IPS DF 4.7 (cell line): Measurements from ENCODE around the gene HP1BP3.

ENCODE experiments used
- DNase-seq: peaks from one replicate; pipeline ENCODE4 v3.0.0-alpha.2; 2013; ENCODE audit warnings: low spot score; ENCODE audit errors: extremely low read depth

HP1BP3 gene

DNA sequence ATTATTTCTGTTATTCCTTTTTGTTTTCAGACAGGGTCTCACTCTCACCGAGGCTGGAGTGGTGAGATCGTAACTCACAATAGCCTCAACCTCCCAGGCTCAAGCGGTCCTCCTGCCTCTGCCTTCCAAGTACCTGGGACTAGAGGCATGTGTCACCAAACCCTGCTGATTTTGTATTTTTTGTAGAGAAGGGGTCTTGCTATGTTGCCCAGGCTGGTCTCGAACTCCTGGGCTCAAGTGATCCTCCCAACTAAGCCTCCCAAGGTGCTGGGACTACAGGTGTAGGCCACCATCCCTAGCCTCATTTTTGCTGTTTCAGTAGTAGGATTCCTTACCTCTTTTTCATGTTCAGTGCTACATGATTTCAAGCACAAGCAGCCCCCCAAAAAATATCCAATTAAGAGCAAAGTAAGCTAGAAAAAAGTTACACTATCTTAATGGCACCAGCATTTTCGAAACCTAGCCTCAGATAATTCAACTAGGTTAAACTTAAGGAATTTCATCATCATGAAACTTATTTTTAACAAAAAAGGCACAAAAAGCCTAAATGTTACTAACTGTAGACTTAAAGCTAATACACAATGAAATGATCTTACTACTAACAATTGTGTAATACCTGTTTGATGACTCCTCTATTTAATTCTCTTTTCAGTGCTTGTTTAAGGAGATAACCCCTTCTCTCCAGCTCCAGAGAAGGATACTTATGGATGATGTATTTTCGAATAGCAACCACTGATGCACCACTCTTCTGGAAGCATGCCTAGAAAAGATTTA, 16.6 kb downstream of the HP1BP3 start:
- no peak for DNase-seq

DNA sequence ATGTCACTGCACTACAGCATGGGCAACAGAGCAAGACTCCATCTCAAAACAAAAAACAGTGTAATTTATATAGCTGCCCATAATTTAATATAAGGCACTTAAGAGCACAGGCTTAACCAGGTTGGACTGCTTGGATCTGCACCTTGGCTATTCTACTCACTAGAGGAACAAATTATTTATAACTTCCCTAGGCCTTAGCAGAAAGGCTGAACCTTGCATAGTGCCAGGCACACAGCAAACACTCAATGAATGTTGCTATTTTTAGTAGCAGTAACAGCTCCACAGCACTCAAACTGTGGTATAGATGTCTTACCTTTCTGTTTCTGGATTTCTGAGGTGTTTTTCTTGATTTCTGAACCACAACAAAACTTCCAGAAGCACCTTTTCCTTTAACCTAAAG, 19.8 kb downstream of the HP1BP3 start:
- no peak for DNase-seq

DNA sequence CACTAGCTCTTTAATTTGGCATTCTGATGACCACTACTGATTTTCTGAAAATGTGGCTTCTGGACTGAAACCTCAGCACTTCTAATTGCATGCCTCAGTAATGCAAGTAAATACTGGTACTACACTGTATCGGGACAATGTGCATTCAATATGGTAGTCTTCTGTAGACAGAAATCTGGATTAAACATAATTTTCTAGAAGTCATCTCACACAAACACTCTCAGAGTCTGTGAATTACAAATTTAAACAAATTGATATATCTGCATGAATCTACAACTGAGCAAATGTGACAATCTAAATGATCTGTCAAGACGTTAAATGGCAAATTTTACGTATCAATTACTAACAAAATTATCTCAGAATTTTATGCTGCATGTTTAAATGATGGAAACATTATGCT, 23.7 kb downstream of the HP1BP3 start:
- DNase-seq: no peak

DNA sequence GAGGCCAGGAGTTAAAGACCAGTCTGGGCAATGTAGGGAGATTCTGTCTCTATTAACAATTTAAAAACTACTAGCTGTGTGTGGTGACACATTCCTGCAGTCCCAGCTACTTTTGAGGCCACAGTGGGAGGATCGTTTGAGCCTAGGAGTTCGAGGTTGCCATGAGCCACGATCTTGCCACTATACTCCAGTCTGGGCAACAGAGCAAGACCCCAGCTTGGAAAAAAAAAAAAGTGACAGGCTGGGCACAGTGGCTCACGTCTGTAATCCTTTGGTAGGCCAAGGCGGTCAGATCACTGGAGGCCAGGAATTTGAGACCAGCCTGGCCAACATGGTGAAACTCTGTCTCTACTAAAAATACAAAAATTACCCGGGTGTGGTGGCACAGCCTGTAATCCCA, 26.8 kb downstream of the HP1BP3 start:
- no peak for DNase-seq

DNA sequence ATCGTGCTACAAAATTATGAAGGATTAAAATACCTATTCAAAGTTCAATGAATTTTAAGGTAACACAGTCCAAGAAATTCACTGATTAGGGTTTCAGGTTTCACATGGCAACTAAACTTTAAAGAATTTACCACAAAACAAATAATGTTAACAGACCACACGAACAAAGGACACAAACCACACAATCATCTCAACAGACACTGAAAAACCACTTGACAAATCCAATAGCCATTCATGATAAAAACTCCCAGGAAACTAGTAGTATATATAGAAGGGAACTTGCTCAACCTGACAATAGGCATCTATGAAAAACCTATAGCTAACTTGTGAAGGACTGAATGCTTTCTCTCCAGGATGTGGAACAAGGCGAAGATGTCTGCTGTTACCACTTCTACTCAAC, 33.5 kb downstream of the HP1BP3 start:
- DNase-seq: no peak

DNA sequence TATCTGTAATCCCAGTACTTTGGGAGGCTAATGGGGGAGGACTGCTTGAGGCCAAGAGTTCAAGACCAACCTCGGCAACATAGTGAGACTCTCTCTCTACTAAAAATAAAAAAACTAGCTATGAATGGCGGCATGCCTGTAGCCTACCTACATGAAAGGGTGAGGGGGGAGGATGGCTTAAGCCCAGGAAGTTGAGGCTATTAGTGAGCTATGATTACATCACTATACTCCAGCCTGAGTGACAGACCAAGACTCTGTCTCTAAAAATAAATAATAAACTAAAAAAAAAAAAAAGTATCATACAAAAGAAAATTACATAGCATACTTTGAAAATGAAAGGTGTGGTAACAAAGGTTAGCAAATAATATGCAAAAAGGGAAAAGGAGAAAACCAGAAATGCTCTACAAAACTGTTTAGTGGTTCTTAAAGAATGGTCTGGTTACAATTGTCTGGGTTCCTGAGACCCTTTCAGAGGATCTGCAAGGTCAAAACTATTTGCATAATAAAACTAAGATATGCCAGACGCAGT, 35.6 kb downstream of the HP1BP3 start:
- DNase-seq: no peak

DNA sequence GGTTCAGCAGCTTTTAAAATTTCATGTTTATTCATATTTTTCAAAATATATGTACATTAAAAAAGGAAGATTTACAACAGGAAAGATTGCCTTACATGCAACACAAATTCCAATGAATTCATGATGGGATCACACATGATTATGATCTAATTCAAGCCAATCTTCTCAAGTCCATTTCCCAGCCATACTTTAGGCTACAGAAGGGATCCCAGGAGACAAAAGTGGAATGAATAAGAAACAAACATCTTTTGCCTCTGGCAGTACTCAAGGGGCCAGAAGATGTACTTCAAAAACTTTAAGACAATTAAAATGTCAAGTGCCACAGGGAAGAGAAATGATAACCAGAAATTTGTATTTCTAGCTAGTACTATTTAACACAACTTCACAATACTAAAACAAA, 44.4 kb downstream of the HP1BP3 start:
- no peak for DNase-seq

DNA sequence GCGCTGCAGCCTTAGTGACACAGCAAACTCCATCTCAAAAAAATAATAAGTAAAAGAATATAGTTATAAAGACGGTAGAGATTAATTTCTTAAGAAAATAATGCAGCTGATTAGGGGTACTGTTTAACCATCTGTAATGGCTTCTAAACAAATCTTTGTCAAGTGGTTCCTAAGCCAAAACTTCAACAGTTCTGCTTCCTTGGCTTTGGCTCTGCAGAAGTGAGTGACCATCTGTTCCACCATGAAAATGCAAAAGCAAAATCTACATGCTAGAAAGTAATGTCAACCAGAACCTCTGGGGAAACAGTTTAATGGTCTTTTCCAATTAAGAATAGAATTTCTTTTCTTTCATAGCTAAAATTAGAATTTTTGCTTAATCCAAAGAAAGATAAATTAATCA, 46.3 kb downstream of the HP1BP3 start:
- DNase-seq: no peak

DNA sequence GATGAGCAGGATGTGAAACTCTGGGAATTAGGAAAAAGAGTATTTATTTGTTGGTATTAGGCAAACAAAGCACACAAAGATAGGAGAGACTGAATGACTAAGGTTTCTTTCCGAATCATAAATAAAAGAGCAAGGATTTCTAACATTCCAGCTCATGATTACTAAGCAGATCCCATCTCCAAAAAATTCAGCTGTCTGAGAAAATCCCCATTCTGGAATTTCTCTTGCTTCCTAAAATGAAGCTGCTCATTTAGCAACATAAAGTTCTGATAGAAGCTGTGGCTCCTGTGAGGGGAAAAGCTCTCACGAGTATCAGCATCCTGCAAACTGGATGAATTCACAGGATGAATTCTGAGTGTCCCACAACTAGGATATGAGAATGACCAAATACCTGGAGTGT, 47.9 kb downstream of the HP1BP3 start:
- no peak for DNase-seq

DNA sequence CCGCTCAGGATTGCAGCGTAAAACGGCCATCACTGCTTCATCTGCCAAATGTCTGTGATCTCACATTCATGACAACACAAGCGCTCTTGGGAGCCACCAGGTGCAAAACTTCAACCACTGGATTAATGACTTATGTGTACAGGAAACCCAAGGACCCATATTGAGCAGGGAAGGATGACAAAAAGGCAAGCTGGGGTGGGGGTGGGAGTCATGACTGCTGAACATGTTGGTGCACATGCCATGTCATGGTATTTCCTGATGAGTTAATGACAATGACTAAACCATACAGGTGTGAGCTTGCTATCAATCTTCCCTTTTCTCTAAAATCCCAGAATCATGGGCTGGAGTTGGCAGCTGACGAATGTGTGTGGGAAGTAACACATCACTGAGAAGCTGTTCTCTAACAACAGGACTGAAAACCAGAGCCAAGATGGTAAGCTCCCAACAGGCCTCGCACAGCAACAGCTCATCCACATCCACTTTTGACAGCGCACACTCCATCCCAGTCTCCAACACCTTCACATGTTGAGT, 51.5 kb downstream of the HP1BP3 start:
- no peak for DNase-seq

DNA sequence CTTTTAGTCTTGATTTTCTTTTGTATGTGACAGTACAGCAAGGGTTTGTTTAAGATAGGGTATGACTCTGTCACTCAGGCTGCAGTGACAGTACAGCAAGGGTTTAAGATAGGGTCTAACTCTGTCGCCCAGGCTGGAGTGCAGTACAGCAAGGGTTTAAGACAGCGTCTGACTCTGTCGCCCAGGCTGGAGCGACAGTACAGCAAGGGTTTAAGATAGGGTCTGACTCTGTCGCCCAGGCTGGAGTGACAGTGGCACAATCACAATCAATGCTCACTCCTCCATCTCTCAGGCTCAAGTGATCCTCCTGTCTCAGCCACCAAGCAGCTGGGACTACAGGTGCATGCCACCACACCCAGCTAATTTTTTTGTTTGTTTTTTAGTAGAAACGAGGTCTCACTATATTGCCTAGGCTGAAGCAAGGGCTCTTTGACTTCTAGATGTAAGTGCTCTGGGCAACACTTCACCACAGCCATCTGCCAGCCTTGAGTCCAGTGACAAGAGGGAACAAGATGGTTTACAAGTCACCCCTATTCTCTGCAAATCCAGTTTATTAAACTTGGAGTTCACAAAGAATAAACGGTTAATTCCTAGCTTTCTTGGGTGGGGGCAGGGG, 53.6 kb downstream of the HP1BP3 start:
- DNase-seq: no peak

DNA sequence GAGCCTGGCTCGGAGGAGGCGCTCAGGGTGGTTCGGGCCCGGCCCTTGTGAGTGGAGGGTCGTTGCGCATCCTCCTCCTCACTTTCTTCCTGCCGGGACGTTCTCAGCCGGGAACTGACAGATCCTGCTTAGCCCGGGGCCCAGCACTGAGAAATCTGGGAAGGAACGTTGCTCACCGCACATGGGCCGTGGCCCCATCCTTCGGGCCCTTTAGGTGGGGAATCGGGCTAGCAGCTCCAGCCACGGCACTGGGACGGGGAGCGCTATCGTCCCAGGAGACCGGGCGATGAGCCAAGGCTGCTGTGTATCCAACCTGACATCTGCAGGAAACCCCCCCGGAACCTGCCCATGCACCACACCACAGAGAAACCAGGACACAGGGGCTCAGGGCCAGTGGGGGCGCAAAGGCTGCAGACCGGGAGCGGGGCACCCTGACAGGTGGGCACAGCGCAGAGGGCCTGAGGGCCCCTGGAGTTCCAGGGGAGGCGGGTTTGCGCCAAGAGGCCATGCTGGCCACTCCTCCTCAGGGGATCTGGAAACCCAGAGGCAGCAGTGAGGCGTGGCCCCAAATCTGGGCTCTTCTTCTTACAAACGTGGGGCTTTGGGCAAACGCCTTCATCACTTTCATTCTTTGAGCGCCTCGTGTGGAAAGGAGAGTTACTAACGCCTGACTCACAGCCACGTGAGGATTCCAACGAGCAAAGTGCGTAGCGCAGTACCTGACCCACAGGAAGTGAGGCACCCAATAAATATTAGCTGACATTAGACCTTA, 54.3 kb downstream of the HP1BP3 start, which contains the start of gene SH2D5:
Gene SH2D5 (minus strand): TSS at position 116 of the 772 bp plus-strand sequence. CDS start 4,659 bp downstream, outside the sequence.
- no peak for DNase-seq

DNA sequence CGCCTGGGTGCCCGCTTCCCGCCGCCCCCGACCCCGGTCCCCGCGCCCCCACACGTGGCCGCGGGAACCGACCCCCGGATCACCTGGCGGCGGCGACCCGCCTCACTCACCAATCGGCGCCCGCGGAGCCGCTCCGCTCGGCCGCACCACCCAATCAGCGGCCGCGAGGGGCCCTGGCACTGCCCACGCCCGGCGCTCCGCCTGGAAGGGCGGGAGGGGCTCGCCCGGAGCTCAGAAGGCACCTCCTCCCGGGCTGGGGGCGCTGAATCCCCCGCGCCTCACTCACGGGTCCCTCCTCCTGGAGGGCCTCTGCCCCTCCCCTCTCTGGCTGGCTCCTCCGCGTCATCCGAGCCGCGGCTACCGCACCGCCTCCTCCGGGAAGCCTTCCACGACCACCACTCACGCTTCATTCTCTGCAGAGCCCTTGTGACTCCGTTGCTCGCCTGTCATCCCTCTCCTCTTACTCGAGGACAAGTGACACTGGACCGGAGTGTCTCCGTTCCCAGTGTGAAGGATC, 55.0 kb downstream of the HP1BP3 start:
- DNase-seq: no peak

DNA sequence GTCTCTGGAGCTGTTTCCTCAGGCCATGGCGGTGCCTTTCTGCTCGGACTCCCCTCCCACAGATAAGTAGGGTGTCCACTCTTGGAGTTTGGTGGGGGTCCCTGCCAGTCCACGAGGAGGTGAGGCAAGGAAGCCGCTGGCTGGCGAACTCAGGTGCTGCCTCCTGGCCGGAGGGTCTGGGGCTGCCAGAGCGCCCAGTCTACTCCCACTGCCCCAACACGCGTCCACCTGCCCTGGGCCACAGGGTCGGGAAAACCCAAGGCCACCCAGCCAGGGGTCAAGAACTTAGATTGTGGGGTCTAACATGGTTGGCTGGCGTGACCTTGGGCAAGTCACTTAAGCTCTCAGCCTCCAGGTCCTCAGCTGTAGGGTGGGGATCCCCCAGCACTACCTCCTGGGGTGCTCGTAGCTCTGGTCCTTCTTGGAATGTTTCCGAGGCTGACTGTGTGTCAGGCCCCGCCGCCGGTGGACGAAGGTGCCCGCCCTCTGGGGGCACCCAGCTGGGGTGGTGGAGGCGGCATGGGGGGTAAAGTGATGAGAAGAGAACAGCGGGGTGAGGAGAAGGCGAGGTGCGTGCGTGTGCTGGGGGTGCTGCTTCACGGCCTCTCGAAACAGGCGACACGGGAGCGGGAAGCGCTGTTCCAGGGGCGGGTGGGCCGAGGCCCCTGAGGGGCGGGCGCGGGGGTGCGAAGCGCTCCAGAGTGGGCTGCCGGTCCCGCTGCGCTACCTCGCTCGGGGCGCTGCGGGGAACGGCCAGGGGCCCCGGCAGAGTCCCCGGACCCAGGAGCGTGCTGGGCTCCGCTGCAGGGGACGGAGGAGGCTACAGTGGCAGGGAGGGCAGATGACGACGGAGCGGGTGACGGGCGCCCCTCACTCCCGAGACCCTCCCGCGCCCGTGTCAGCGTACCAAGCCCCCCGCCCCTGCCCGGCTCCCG, 55.8 kb downstream of the HP1BP3 start:
- no peak for DNase-seq

DNA sequence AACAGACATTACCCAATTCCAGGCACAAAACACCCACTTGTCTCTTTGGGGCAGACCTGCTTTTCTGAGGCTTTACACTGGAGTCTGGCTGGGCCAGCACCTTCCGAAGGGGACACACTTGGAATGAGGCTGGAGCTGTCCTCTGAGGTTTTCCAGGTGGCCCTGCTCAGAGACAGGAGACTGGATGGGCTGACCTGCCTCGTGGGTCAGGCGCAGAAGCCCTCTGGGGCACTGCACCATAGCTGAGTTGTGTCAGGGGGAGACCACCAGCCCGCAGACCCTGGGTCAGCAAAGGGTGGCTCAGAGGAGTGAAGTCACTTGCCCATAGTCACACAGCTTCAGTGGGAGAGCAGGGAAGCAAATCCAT, 56.4 kb downstream of the HP1BP3 start:
- no peak for DNase-seq

DNA sequence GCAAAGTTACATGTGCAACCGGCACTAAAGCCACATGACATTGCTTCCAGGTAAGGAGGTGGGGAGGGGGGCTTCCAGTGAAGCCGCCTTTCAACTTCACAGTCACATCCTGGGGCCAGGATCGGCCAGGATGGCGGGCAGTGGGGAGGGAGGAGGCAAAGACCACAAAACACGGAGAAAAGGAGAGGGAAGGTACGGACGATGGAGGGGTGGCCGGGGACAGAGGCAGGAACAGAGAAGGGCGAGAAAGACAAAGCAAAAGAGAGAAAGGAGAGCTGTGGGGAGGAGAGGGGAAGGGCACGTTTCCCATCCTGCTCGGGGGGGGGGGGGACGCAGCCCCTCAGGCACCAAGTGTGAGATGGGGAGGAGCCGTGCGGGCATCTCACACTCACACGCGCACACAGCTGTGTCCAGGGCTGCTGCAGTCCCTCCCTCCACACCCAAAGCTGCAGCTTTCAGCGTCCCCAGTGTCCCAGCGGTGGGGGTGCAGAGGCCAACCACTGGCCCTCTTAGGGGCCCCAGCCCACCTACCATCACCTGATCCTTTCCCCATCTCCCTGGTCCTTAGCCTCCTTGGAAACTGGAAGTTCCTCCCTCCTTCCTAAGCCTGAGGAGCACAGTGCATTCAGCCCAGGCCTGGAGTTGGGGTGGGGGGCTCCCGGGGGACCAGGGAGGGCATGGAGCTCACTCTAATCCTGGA, 57.0 kb downstream of the HP1BP3 start:
- DNase-seq: no peak

DNA sequence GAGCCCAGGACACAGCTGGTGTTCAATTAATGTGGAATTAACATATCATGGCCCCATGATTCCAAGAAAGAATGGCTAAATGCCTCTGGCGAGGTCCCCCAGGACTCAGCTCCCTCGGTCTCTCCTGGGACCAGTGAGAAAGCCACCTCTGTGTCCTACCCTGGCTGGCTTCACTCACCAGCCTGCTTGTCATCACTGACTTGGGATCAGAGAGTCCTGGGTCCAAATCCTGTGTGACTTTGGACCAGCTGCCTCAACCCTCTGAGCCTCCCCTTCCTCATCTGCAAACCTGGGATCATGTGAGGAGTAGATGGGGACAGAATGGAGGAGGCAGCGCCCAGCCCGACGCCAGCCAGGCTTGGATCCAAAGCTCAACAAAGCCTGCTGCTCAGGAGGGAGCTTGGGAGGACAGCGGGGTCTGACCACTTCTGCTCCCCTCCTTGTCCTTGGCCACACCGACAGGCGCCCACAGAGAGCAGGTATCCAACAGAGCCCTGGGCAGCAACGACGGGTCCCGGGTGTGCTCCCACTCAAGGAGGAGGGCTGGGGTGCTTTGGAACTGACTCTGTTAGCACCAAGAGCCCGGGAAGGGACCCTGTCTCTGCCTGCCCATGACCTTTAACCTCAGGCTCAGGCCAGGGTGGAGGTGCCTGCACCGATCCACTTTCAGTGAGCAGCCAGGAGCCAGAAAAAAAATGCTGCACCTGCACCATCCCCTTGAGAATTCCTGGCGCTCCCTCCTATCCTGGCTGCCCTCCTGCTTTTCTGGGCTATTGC, 57.8 kb downstream of the HP1BP3 start:
- DNase-seq: no peak

DNA sequence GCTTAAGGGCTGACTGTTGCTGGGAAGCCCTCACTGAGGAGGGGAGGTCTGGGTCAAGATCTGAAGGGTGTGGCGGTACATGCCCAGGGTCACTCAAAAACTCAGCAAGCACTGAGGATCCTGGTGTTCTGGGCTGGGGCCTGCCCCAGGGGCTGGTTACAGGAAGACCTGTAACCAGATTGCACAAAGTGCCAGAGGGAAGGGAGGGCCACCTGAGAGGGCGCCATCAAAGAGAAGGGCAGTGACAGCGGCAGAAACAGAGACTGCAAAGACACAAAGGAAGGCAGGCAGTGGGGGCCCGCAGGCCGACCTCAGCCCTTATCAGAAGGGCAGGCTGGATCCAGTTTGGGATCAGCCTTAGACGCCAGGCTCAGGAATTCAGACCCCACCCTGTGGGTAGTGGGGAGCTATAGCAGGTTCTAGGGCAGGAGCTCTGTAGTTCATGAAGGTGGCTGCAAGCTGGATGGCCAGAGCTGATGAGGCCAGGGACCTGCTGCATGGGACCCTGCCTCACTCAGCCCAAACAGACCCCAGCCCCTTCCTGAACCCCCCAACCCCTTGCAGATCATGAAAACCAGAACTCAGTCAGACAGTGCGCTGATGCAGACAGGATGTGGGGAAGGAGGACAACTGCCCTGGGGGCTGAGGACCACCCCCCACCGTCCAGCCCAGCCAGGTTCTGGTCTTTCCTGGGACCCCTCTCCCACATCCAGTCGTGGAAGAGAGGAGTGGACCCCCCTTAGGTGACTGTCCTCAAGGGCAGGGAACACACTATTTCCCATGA, 58.5 kb downstream of the HP1BP3 start:
- DNase-seq: no peak
